MM.1S (cell line): ENCODE results near the gene ZAP70.

Source experiments
- EZH2phosphoT487 ChIP-seq: fragments of 300-600 bp; sonication (generic); IDR thresholded peaks from 2 replicates; pipeline ENCODE4 v1.6.1; 2018; ENCODE audit warnings: antibody characterized with exemption, low read length
- TF ChIP-seq, protein P1 (sequence below): fragments of 300-600 bp; sonication (generic); IDR thresholded peaks from 2 replicates; pipeline ENCODE4 v1.5.1; 2016; ENCODE audit warnings: antibody characterized with exemption, low read length, mixed read lengths

DNA sequence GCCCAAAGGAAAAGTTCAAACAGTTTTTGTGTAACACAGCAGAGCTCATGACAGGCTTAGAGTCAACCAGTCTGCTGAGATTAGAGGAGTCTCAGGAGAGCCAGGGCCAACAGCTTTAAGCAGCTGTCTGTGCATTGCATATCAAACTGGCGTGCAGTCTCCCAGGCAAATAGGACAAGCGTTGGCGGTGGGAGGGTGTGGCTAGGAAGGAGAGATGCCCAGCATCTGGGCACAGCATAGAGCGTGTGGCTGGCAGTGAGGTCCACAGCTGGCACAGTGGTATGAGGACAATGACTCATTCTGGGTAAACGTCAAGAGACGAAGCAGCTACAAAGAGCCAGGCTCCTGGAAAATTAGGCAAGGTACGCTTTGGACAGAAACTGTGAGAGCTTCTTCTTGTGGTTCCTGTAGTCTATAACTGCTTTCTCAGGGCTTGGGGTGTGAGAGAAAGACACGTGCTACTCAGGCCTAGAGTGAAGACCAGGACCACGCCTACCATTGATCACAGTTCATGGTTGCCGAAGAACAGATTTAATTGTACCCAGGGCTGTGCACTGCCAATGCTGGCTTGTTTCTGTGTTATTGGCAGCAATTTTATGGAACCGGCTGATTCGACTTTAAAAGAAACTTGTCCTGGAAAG is 14.8 kb downstream of the ZAP70 start:
- TF ChIP-seq, protein P1, sequence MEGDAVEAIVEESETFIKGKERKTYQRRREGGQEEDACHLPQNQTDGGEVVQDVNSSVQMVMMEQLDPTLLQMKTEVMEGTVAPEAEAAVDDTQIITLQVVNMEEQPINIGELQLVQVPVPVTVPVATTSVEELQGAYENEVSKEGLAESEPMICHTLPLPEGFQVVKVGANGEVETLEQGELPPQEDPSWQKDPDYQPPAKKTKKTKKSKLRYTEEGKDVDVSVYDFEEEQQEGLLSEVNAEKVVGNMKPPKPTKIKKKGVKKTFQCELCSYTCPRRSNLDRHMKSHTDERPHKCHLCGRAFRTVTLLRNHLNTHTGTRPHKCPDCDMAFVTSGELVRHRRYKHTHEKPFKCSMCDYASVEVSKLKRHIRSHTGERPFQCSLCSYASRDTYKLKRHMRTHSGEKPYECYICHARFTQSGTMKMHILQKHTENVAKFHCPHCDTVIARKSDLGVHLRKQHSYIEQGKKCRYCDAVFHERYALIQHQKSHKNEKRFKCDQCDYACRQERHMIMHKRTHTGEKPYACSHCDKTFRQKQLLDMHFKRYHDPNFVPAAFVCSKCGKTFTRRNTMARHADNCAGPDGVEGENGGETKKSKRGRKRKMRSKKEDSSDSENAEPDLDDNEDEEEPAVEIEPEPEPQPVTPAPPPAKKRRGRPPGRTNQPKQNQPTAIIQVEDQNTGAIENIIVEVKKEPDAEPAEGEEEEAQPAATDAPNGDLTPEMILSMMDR, result no peak
- TF ChIP-seq EZH2phosphoT487, result no peak
